ENCODE data around the gene ST6GALNAC3.

DNA sequence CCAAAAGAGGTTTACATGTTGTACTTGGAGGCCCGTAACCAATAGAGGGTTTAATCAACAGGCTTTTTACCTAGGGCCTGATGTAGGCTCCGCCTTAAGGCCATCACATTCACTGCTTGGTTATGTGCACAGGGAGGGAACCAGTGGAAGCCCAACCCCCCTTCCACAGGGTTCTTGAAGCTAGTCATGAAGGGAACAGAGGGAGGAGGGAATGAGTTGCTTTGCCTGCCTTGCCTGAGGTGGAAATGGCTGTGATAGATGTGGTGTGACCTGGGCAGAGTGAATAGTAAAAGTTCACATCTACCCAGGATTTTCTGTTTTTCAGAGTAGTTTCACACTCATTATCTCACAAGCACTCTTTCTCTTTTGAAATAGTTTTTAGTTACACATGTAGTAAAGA, 215.1 kb downstream of the ST6GALNAC3 start:
- no peak for TF ChIP-seq CTCF (IDR thresholded peaks at IDR 0.05)
- no peak for TF ChIP-seq ZFX (IDR thresholded peaks at IDR 0.05; ENCODE audit: borderline replicate concordance)

Measured in 22Rv1 (cell line).